Spleen (tissue), 7 donors: ENCODE data around the gene CDNF.

Source experiments
- POLR2A ChIP-seq, 3 donors: fragments of 450-650 bp; IDR thresholded peaks; one replicate each; pipeline ENCODE4 v1.5.1; 2017; ENCODE audit warnings: antibody characterized with exemption in 3 of 3, mild to moderate bottlenecking in 1 of 3
- POLR2AphosphoS5 ChIP-seq, 3 donors: sonication (generic); formaldehyde crosslinking; IDR thresholded peaks; one replicate each; pipeline ENCODE4 v1.5.1; 2017; ENCODE audit warnings: antibody characterized with exemption in 3 of 3
- TF ChIP-seq, protein P1 (sequence below), 11 experiments: fragments of 200-600 bp in 7 of 11; fragments of 450-650 bp in 4 of 11; sonication (generic) in 4 of 11; IDR thresholded peaks in 8 of 11; conservative IDR thresholded peaks in 3 of 11; 1 replicate in 7 of 11; 2 replicates in 4 of 11; pipeline versions ENCODE4 v1.4.0 to v1.8.0; 2016 to 2021; ENCODE audit warnings: antibody characterized with exemption in 11 of 11, inconsistent platforms in 4 of 11, mild to moderate bottlenecking in 1 of 11
- donor health status: DM: no; HTN: no; CAD: no; lungs with moderate emphysema.
- donor health status: DM: no; HTN: no; CAD: no.
- donor health status: DM: no; HTN: no; CAD: no.

GRCh38 chr10:14770927-14771326, 66.9 kb downstream of the CDNF start:
- TF ChIP-seq, protein P1, sequence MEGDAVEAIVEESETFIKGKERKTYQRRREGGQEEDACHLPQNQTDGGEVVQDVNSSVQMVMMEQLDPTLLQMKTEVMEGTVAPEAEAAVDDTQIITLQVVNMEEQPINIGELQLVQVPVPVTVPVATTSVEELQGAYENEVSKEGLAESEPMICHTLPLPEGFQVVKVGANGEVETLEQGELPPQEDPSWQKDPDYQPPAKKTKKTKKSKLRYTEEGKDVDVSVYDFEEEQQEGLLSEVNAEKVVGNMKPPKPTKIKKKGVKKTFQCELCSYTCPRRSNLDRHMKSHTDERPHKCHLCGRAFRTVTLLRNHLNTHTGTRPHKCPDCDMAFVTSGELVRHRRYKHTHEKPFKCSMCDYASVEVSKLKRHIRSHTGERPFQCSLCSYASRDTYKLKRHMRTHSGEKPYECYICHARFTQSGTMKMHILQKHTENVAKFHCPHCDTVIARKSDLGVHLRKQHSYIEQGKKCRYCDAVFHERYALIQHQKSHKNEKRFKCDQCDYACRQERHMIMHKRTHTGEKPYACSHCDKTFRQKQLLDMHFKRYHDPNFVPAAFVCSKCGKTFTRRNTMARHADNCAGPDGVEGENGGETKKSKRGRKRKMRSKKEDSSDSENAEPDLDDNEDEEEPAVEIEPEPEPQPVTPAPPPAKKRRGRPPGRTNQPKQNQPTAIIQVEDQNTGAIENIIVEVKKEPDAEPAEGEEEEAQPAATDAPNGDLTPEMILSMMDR (IDR thresholded peaks at IDR 0.05 in 8 of 11, conservative IDR thresholded peaks at IDR 0.05 in 3 of 11), result no peak
- TF ChIP-seq POLR2A (IDR thresholded peaks at IDR 0.05), result no peak
- TF ChIP-seq POLR2AphosphoS5 (IDR thresholded peaks at IDR 0.05), result no peak
